HCT116 (cell line): ENCODE results near the gene SLC37A3. TPM values are rescaled to one million over a fixed set of nuclear protein-coding genes. Genes with fewer than 3 reads are reported as not detected.

Experiments
- ATAC-seq: fragments of 200-7000 bp; cut with Tn5 transposase; 2 replicates; pipeline ENCODE4 v1.9.1; 2020; ENCODE audit warnings: mild to moderate bottlenecking, moderate library complexity
- BruUV-seq: library from RNA; stranded (reverse); fragments of 400-500 nt; replicated peaks from 2 replicates; lab custom pipeline; 2021; lab: Mats Ljungman, UMichigan
- CTCF ChIA-PET: fragments of 300-600 bp; sonication (Branson Sonifier 250); formaldehyde crosslinking; loops from one replicate; lab custom pipeline; 2021; ENCODE audit warnings: antibody characterized with exemption; lab: Charles Lee
- POLR2A ChIA-PET: fragments of 300-600, 350-600 bp; sonication (Branson Sonifier 250); formaldehyde crosslinking; loops from one replicate; lab custom pipeline; 2021; ENCODE audit warnings: antibody characterized with exemption; lab: Charles Lee
- RAD21 ChIA-PET, 2 experiments: fragments of 300-600 bp; sonication (Branson Sonifier 250); formaldehyde crosslinking; loops; one replicate each; lab custom pipeline; 2023; ENCODE audit warnings: low total read pairs in 2 of 2; ENCODE audit not compliant: uncharacterized antibody in 2 of 2, unreplicated experiment in 2 of 2, low non-redundant PET in 1 of 2; lab: Charles Lee
- DNase-seq: peaks from one replicate; pipeline ENCODE4 v3.0.0-alpha.2; 2010; ENCODE audit warnings: low read depth, low spot score
- H2AFZ ChIP-seq: fragments of 200-600 bp; shearing (Covaris generic), sonication (generic); 2 replicates; pipeline ENCODE4 v1.6.1; 2017; ENCODE audit warnings: low read depth, mixed run types, mixed read lengths, antibody characterized with exemption, low read length; ENCODE audit not compliant: poor library complexity, severe bottlenecking
- H3K27ac ChIP-seq: 2 replicates; pipeline ENCODE4 v1.5.1; 2012; ENCODE audit warnings: low read depth, low read length
- H3K27me3 ChIP-seq: fragments of 200-600 bp; sonication (generic); 2 replicates; pipeline ENCODE4 v1.6.1; 2016; ENCODE audit warnings: mixed run types, low read length, mixed read lengths; ENCODE audit not compliant: insufficient read depth
- H3K36me3 ChIP-seq, 2 experiments: fragments of 200-500 bp in 1 of 2; fragments of 200-600 bp in 1 of 2; sonication (Bioruptor generic) in 1 of 2; sonication (generic) in 1 of 2; 2 replicates each; pipeline versions ENCODE4 v1.5.1 to v1.6.1; 2014 to 2016; ENCODE audit warnings: low read length in 2 of 2, inconsistent platforms in 1 of 2, mixed read lengths in 1 of 2, mixed run types in 1 of 2; ENCODE audit not compliant: insufficient read depth in 2 of 2, control insufficient read depth in 1 of 2
- H3K4me1 ChIP-seq, 2 experiments: fragments of 200-600 bp in 1 of 2; sonication (generic) in 1 of 2; 2 replicates each; pipeline versions ENCODE4 v1.5.1 to v1.6.1; 2012 to 2017; ENCODE audit warnings: low read length in 2 of 2, inconsistent platforms in 1 of 2, mild to moderate bottlenecking in 1 of 2, mixed read lengths in 1 of 2, mixed run types in 1 of 2, moderate library complexity in 1 of 2; ENCODE audit not compliant: insufficient read depth in 2 of 2, control insufficient read depth in 1 of 2
- H3K4me2 ChIP-seq: fragments of 200-600 bp; sonication (generic); 2 replicates; pipeline ENCODE4 v1.6.1; 2017; ENCODE audit warnings: mixed run types, low read length, mixed read lengths
- H3K4me3 ChIP-seq, 2 experiments: fragments of 200-600 bp in 1 of 2; sonication (generic) in 1 of 2; replicated peaks in 1 of 2; 2 replicates each; pipeline ENCODE4 v1.5.1; 2011 to 2016; ENCODE audit warnings: low read length in 2 of 2, control low read depth in 1 of 2, low read depth in 1 of 2, mild to moderate bottlenecking in 1 of 2, mixed read lengths in 1 of 2, mixed run types in 1 of 2
- H3K79me2 ChIP-seq: fragments of 200-600 bp; sonication (generic); 2 replicates; pipeline ENCODE4 v1.6.1; 2017; ENCODE audit warnings: mild to moderate bottlenecking, mixed run types, low read length, moderate library complexity, mixed read lengths; ENCODE audit not compliant: insufficient read depth
- H3K9ac ChIP-seq: fragments of 200-600 bp; sonication (generic); 2 replicates; pipeline ENCODE4 v1.6.1; 2016; ENCODE audit warnings: low read length, mixed read lengths
- H3K9me2 ChIP-seq: fragments of 200-600 bp; sonication (generic), shearing (Covaris generic); 2 replicates; pipeline ENCODE4 v1.6.1; 2017; ENCODE audit warnings: mixed run types, mild to moderate bottlenecking, moderate library complexity; ENCODE audit not compliant: insufficient read depth
- H3K9me3 ChIP-seq, 2 experiments: fragments of 200-500 bp in 1 of 2; fragments of 200-600 bp in 1 of 2; sonication (Bioruptor generic) in 1 of 2; sonication (generic) in 1 of 2; 2 replicates each; pipeline ENCODE4 v1.6.1; 2014 to 2017; ENCODE audit warnings: low read length in 2 of 2, mixed read lengths in 2 of 2, inconsistent platforms in 1 of 2, low read depth in 1 of 2, mild to moderate bottlenecking in 1 of 2, mixed run types in 1 of 2, moderate library complexity in 1 of 2; ENCODE audit not compliant: control insufficient read depth in 1 of 2, insufficient read depth in 1 of 2
- H4K20me1 ChIP-seq: fragments of 200-600 bp; sonication (generic), shearing (Covaris generic); 2 replicates; pipeline ENCODE4 v1.6.1; 2017; ENCODE audit warnings: mixed run types, mild to moderate bottlenecking, moderate library complexity; ENCODE audit not compliant: insufficient read depth
- ATF3 ChIP-seq: IDR thresholded peaks from 2 replicates; pipeline ENCODE4 v1.6.1; 2012
- EZH2 ChIP-seq: fragments of 200-600 bp; sonication (generic); IDR thresholded peaks from 2 replicates; pipeline ENCODE4 v1.6.1; 2017; ENCODE audit warnings: antibody characterized with exemption, mixed run types
- POLR2AphosphoS5 ChIP-seq: IDR thresholded peaks from 2 replicates; pipeline ENCODE4 v1.6.1; 2011; ENCODE audit warnings: mild to moderate bottlenecking, low read depth, low read length, moderate library complexity
- SIN3A ChIP-seq: IDR thresholded peaks from 2 replicates; pipeline ENCODE4 v1.6.1; 2012; ENCODE audit warnings: low read depth
- TCF7L2 ChIP-seq: IDR thresholded peaks from 2 replicates; pipeline ENCODE4 v1.7.0; 2011; ENCODE audit warnings: borderline replicate concordance, inconsistent platforms; ENCODE audit not compliant: insufficient read depth, insufficient read length; ENCODE audit errors: extremely low read depth
- YY1 ChIP-seq: IDR thresholded peaks from 2 replicates; pipeline ENCODE4 v1.6.1; 2011; ENCODE audit warnings: low read length, low read depth, moderate library complexity, mild to moderate bottlenecking; ENCODE audit not compliant: insufficient replicate concordance; ENCODE audit errors: extremely low read depth
- ZFX ChIP-seq: fragments of 450-650 bp; IDR thresholded peaks from 2 replicates; pipeline ENCODE4 v1.6.1; 2017
- intact Hi-C: fragments of 100-400 bp; cut with micrococcal nuclease; formaldehyde crosslinking; loops from 2 replicates; pipeline ENCODE4 v1.10.0; 2022
- total RNA-seq: library from RNA; stranded (reverse); gene quantifications from one replicate; pipeline ENCODE4 v1.2.1, GENCODE V29; 2021; ENCODE audit not compliant: unreplicated experiment

SLC37A3 gene
- total RNA-seq, 1 experiment from 2014 or later = 41.8 TPM

- no peaks in the 10 kb centered on the region for H3K9me3 ChIP-seq
- intact Hi-C loops = no loop called here
- BruUV-seq = no TSS peak
Measured at GRCh38 chr7:140295224-140295738, 103.0 kb downstream of the SLC37A3 start.

GRCh38 chr7:140294454-140294853 lies 103.9 kb downstream of the SLC37A3 start:
- Histone ChIP-seq H3K27me3 (no peaks in the 10 kb centered on the region), H3K4me3 (no peak overlapping the region), H3K9me3 (no peaks in the 10 kb centered on the region), H4K20me1 (no peaks in the 10 kb centered on the region), H2AFZ (no peak overlapping the region), H3K36me3 (no peaks in the 10 kb centered on the region), H3K4me1 (no peaks in the 10 kb centered on the region), H3K9ac (no peak overlapping the region), H3K4me2 (no peak overlapping the region), H3K79me2 (no peaks in the 10 kb centered on the region), H3K9me2 (no peaks in the 10 kb centered on the region), H3K27ac (no peak overlapping the region)
- ChIA-PET CTCF (no interaction called here), RAD21 (no interaction called here), POLR2A (no interaction called here)
- DNase-seq = no peak
- BruUV-seq = no TSS peak
- intact Hi-C loops = no loop called here
- TF ChIP-seq ZFX (no peak), ATF3 (no peak), POLR2AphosphoS5 (no peak), YY1 (no peak), TCF7L2 (no peak), EZH2 (no peak), SIN3A (no peak)
- no peak for ATAC-seq

More at GRCh38 chr7:140295224-140295738, 103.0 kb downstream of the SLC37A3 start:
- Histone ChIP-seq H3K4me1 (no peaks in the 10 kb centered on the region), H3K9ac (no peak overlapping the region), H3K4me2 (no peak overlapping the region), H3K4me3 (no peak overlapping the region), H3K27me3 (no peaks in the 10 kb centered on the region), H3K79me2 (no peaks in the 10 kb centered on the region), H3K27ac (no peak overlapping the region), H4K20me1 (no peaks in the 10 kb centered on the region), H3K9me2 (no peaks in the 10 kb centered on the region), H3K36me3 (no peaks in the 10 kb centered on the region), H2AFZ (no peak overlapping the region)
- ATAC-seq (no peak), DNase-seq (no peak)
- no peak for TF ChIP-seq TCF7L2
- RAD21 ChIA-PET = no interaction called here
- POLR2A ChIA-PET = no interaction called here
- CTCF ChIA-PET = no interaction called here
